NCI-H146 treated with DMSO at 0.1 percent for 48 hours (cell line): ENCODE measurements around the gene XYLB.
"Not testable (repeated sequence)": the region's sequence is repeated elsewhere in the genome, so short reads cannot be mapped to it uniquely, and the experiment has no call there.

Source experiments
- DNase-seq: peaks from one replicate; lab custom pipeline; 2025; ENCODE audit not compliant: unreplicated experiment; lab: John Stamatoyannopoulos, UW

XYLB gene

GRCh38 chr3:38346587-38347410 is at the start of gene XYLB:
Gene XYLB, plus strand, starts transcription at chr3:38346785. Its CDS starts 84 bp downstream, at chr3:38346869.
- peak; percentile 26 for DNase-seq

GRCh38 chr3:38297053-38297452 is 49.5 kb upstream of the XYLB start:
- not testable (repeated sequence) for DNase-seq

- DNase-seq, result no peak
Observed at GRCh38 chr3:38297537-38297936, 49.0 kb upstream of the XYLB start.

- no peak for DNase-seq
Observed at GRCh38 chr3:38297947-38298711, 48.5 kb upstream of the XYLB start.

- DNase-seq, result no peak
Observed at GRCh38 chr3:38306941-38307340, 39.6 kb upstream of the XYLB start.

- no peak for DNase-seq
Observed at GRCh38 chr3:38307599-38307998, 39.0 kb upstream of the XYLB start.

GRCh38 chr3:38308456-38308855 is 38.1 kb upstream of the XYLB start:
- DNase-seq, result no peak

GRCh38 chr3:38311476-38311875 is 35.1 kb upstream of the XYLB start:
- DNase-seq, result no peak

GRCh38 chr3:38311941-38312340 is 34.6 kb upstream of the XYLB start:
- no peak for DNase-seq

GRCh38 chr3:38312356-38312755 is 34.2 kb upstream of the XYLB start:
- no peak for DNase-seq

GRCh38 chr3:38313263-38313662 is 33.3 kb upstream of the XYLB start:
- DNase-seq, result no peak

GRCh38 chr3:38313695-38314094 is 32.9 kb upstream of the XYLB start:
- no peak for DNase-seq

GRCh38 chr3:38314112-38314763 is 32.3 kb upstream of the XYLB start:
- DNase-seq, result no peak

GRCh38 chr3:38314764-38315487 is 31.7 kb upstream of the XYLB start:
- no peak for DNase-seq

- DNase-seq, result no peak
Observed at GRCh38 chr3:38315488-38316230, 30.9 kb upstream of the XYLB start.

GRCh38 chr3:38316356-38317191 is 30.0 kb upstream of the XYLB start:
- no peak for DNase-seq

- no peak for DNase-seq
Observed at GRCh38 chr3:38317192-38317759, 29.3 kb upstream of the XYLB start.

GRCh38 chr3:38318766-38319671 is 27.6 kb upstream of the XYLB start:
- no peak for DNase-seq
